B cell (primary cell): ENCODE data around the gene FKBP15. TPM values are rescaled to one million over a fixed set of nuclear protein-coding genes. Genes with fewer than 3 reads are reported as not detected.

Experiments used
- ATAC-seq: fragments of 200-7000 bp; cut with Tn5 transposase; one replicate; pipeline ENCODE4 v1.10.0; 2021; ENCODE audit warnings: low read depth, mild to moderate bottlenecking, moderate number of reproducible peaks, moderate library complexity
- CTCF ChIA-PET: fragments of 350-600 bp; sonication (Branson Sonifier 250); formaldehyde crosslinking; loops from one replicate; lab custom pipeline; 2021; ENCODE audit warnings: antibody characterized with exemption, inconsistent platforms; lab: Charles Lee
- POLR2A ChIA-PET: fragments of 350-600 bp; sonication (Branson Sonifier 250); formaldehyde crosslinking; loops from one replicate; lab custom pipeline; 2021; ENCODE audit warnings: antibody characterized with exemption; lab: Charles Lee
- DNase-seq: peaks from one replicate; pipeline ENCODE4 v3.0.0; 2013
- H2AFZ ChIP-seq: 2 replicates; pipeline ENCODE4 v1.6.1; 2012; ENCODE audit warnings: mild to moderate bottlenecking, low read depth, low read length; ENCODE audit not compliant: insufficient read depth, poor library complexity, severe bottlenecking
- H3K27ac ChIP-seq, 2 donors: 1 replicate in 1 of 2; 2 replicates in 1 of 2; pipeline ENCODE4 v1.5.1; 2012 to 2013; ENCODE audit warnings: low read length in 2 of 2, mild to moderate bottlenecking in 2 of 2, moderate library complexity in 1 of 2
- H3K27me3 ChIP-seq, 4 experiments: fragments of 200-600 bp in 1 of 4; sonication (generic) in 1 of 4; replicated peaks in 1 of 4; 1 replicate in 2 of 4; 2 replicates in 2 of 4; pipeline versions ENCODE4 v1.6.1 to v1.7.0; 2013 to 2016; ENCODE audit warnings: low read length in 3 of 4, mild to moderate bottlenecking in 2 of 4, mixed read lengths in 1 of 4, moderate library complexity in 1 of 4; ENCODE audit not compliant: insufficient read depth in 4 of 4, control insufficient read depth in 3 of 4; ENCODE audit errors: control extremely low read depth in 1 of 4
- H3K36me3 ChIP-seq, 2 experiments: replicated peaks in 1 of 2; 1 replicate in 1 of 2; 2 replicates in 1 of 2; pipeline versions ENCODE4 v1.6.1 to v1.7.1; 2013; ENCODE audit warnings: low read length in 1 of 2; ENCODE audit not compliant: insufficient read depth in 2 of 2, control insufficient read depth in 1 of 2; ENCODE audit errors: control extremely low read depth in 1 of 2, extremely low read depth in 1 of 2
- H3K4me1 ChIP-seq, 2 donors: fragments of 200-600 bp in 1 of 2; sonication (generic) in 1 of 2; 1 replicate in 1 of 2; 2 replicates in 1 of 2; pipeline versions ENCODE4 v1.5.1 to v1.6.1; 2013 to 2017; ENCODE audit warnings: low read length in 2 of 2; ENCODE audit not compliant: control insufficient read depth in 2 of 2, insufficient read depth in 2 of 2
- H3K4me2 ChIP-seq: replicated peaks from 2 replicates; pipeline ENCODE3; 2012; ENCODE audit warnings: mild to moderate bottlenecking, low read depth, low read length; ENCODE audit not compliant: poor library complexity, severe bottlenecking
- H3K4me3 ChIP-seq, 5 experiments: fragments of 200-600 bp in 1 of 5; sonication (generic) in 1 of 5; 1 replicate in 3 of 5; 2 replicates in 2 of 5; pipeline versions ENCODE4 v1.5.1 to v1.7.0; 2011 to 2016; ENCODE audit warnings: low read length in 4 of 5, mild to moderate bottlenecking in 4 of 5, low read depth in 2 of 5, control low read depth in 1 of 5, moderate library complexity in 1 of 5; ENCODE audit not compliant: insufficient read depth in 1 of 5; ENCODE audit errors: control extremely low read depth in 1 of 5, extremely low read depth in 1 of 5
- H3K79me2 ChIP-seq: fragments of 200-600 bp; sonication (generic); one replicate; pipeline ENCODE4 v1.6.0; 2016; ENCODE audit warnings: low read length; ENCODE audit not compliant: control insufficient read depth, insufficient read depth
- H3K9ac ChIP-seq: fragments of 200-600 bp; sonication (generic); 2 replicates; pipeline ENCODE4 v1.6.1; 2017; ENCODE audit warnings: mild to moderate bottlenecking, low read length, moderate library complexity
- H3K9me3 ChIP-seq, 3 donors: one replicate each; pipeline versions ENCODE4 v1.6.1 to v1.7.1; 2013; ENCODE audit warnings: low read length in 2 of 3; ENCODE audit not compliant: control insufficient read depth in 2 of 3, insufficient read depth in 1 of 3; ENCODE audit errors: control extremely low read depth in 1 of 3
- H4K20me1 ChIP-seq: 2 replicates; pipeline ENCODE4 v1.6.0; 2012; ENCODE audit warnings: mild to moderate bottlenecking, low read length; ENCODE audit not compliant: insufficient read depth, control insufficient read depth, poor library complexity, severe bottlenecking
- H3K27ac Mint-ChIP-seq: one replicate; pipeline ENCODE4 v1.8.0; 2021; ENCODE audit warnings: mixed read lengths
- H3K27me3 Mint-ChIP-seq: one replicate; pipeline ENCODE4 v1.8.0; 2021; ENCODE audit warnings: mixed read lengths
- H3K4me1 Mint-ChIP-seq: one replicate; pipeline ENCODE4 v1.8.0; 2021; ENCODE audit warnings: mixed read lengths
- H3K4me3 Mint-ChIP-seq: one replicate; pipeline ENCODE4 v1.8.0; 2021; ENCODE audit warnings: mixed read lengths
- H3K9me3 Mint-ChIP-seq: one replicate; pipeline ENCODE4 v1.8.0; 2022; ENCODE audit warnings: mixed read lengths; ENCODE audit not compliant: insufficient read depth
- EZH2 ChIP-seq: IDR thresholded peaks from 2 replicates; pipeline ENCODE4 v1.6.1; 2012; ENCODE audit warnings: borderline replicate concordance, low read depth, mild to moderate bottlenecking, moderate library complexity, low read length; ENCODE audit not compliant: insufficient read depth, poor library complexity, severe bottlenecking
- WGBS: methylation state at CpG from one replicate; pipeline ENCODE4 v1.1.5; 2013; ENCODE audit warnings: missing lambda C conversion rate; ENCODE audit not compliant: insufficient coverage; 5-methylcytosine and 5-hydroxymethylcytosine counted together
- intact Hi-C: fragments of 100-400 bp; cut with micrococcal nuclease; formaldehyde crosslinking; loops from one replicate; pipeline ENCODE4 v1.10.0; 2022
- polyA plus RNA-seq: library from polyadenylated mRNA; depleted of rRNA; stranded (reverse); fragments of >200 nt; gene quantifications from 2 replicates; pipeline ENCODE4 v1.2.3, GENCODE V29; 2012
- total RNA-seq, 2 donors: library from RNA; stranded (reverse); fragments of 120-200 nt in 1 of 2; gene quantifications; 1 replicate in 1 of 2; 2 replicates in 1 of 2; pipeline versions ENCODE4 v1.2.3 to v1.2.4, GENCODE V29; 2013 to 2022
- TF ChIP-seq, protein P1 (sequence below): fragments of 200-600 bp; IDR thresholded peaks from one replicate; pipeline ENCODE4 v1.8.0; 2022; ENCODE audit warnings: antibody characterized with exemption, mild to moderate bottlenecking

The FKBP15 gene
- total and polyA plus RNA-seq, 2 donors (not counting 1 experiment from before 2014, with no cell fraction given): 21.1 to 40.6 TPM

DNA sequence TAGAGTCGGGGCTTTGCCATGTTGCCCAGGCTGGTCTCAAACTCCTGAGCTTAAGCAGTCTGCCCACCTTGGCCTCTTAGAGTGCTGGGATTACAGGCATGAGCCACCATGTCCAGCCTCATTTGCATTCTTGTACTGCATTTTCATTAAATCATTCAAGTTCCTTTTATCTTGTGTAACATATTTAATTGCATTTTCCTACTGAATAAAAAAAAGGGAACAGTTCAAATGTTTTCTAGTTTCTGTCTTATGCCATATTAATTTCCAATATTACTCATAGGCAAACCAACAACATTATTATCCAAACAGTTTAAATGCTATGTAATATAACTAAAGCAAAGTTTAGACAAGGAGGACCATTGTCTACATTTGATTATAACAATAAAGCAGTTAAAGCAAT, 6.4 kb upstream of the FKBP15 start:
- ATAC-seq: no peak
- Histone ChIP-seq H3K79me2 (peaks cover 3% of the 10 kb centered on the region), H3K36me3 (no peaks in the 10 kb centered on the region), H3K4me1 (peaks cover under 1 to 4% of the 10 kb centered on the region in 2 donors), H2AFZ (no peak overlapping the region), H3K4me2 (no peak overlapping the region), H3K27ac (no peak overlapping the region), H3K4me3 (no peak overlapping the region), H3K27me3 (no peaks in the 10 kb centered on the region), H4K20me1 (no peaks in the 10 kb centered on the region), H3K9ac (no peak overlapping the region), H3K9me3 (no peaks in the 10 kb centered on the region)
- intact Hi-C loops: no loop called here
- no peak overlapping the region for H3K4me3 Mint-ChIP-seq
- no peak for DNase-seq
- H3K4me1 Mint-ChIP-seq: peaks cover 7% of the 10 kb centered on the region
- ChIA-PET POLR2A (no interaction called here), CTCF (no interaction called here)
- H3K27ac Mint-ChIP-seq: no peak overlapping the region
- H3K27me3 Mint-ChIP-seq: no peaks in the 10 kb centered on the region
- H3K9me3 Mint-ChIP-seq: no peaks in the 10 kb centered on the region
- TF ChIP-seq EZH2: no peak
- TF ChIP-seq, protein P1, sequence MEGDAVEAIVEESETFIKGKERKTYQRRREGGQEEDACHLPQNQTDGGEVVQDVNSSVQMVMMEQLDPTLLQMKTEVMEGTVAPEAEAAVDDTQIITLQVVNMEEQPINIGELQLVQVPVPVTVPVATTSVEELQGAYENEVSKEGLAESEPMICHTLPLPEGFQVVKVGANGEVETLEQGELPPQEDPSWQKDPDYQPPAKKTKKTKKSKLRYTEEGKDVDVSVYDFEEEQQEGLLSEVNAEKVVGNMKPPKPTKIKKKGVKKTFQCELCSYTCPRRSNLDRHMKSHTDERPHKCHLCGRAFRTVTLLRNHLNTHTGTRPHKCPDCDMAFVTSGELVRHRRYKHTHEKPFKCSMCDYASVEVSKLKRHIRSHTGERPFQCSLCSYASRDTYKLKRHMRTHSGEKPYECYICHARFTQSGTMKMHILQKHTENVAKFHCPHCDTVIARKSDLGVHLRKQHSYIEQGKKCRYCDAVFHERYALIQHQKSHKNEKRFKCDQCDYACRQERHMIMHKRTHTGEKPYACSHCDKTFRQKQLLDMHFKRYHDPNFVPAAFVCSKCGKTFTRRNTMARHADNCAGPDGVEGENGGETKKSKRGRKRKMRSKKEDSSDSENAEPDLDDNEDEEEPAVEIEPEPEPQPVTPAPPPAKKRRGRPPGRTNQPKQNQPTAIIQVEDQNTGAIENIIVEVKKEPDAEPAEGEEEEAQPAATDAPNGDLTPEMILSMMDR: no peak
- WGBS: 100% methylated on average over 1 of the region's 1 CpG

DNA sequence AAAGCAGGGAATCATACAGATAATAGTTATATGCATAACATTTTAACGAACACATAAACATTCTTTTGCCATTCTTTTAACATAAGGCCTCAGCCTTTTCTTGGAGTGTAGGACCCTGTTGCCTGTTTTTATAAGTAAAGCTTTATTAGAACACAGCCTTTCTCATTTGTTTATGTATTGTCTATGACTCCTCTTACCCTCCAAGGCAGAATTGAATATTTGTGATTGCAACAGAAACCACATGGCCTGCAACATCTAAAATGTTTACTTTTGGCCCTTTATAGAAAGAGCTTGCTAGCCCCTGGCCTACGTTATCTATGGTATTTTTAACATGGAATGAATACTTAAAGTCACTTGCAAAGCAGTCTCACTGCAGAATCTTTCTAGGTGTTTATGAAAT, 2.9 kb upstream of the FKBP15 start:
- no peaks in the 10 kb centered on the region for H3K27me3 ChIP-seq
- CTCF ChIA-PET: no interaction called here
- DNase-seq (no peak), ATAC-seq (no peak)
- Mint-ChIP-seq H3K27ac (no peak overlapping the region), H3K27me3 (no peaks in the 10 kb centered on the region), H3K9me3 (no peaks in the 10 kb centered on the region), H3K4me3 (no peak overlapping the region), H3K4me1 (peaks cover 33% of the 10 kb centered on the region)
- H3K36me3 ChIP-seq: no peaks in the 10 kb centered on the region
- intact Hi-C loops: loop anchor here (5.0 kb wide), 2 partner anchors 892 to 1327 kb away; partner anchors contain the start of genes PTBP3 and UGCG
- WGBS: no CpG with 5 or more reads among the region's 2 CpGs
- no peak overlapping the region for H3K4me2 ChIP-seq
- H3K4me1 ChIP-seq: peaks cover 26 to 28% of the 10 kb centered on the region in 2 donors
- no peak overlapping the region for H3K9ac ChIP-seq
- peaks cover 5% of the 10 kb centered on the region for H4K20me1 ChIP-seq
- H3K79me2 ChIP-seq: peaks cover 30% of the 10 kb centered on the region
- peaks cover 0 to 4% (median 0%) of the 10 kb centered on the region in 3 donors for H3K9me3 ChIP-seq
- POLR2A ChIA-PET: no interaction called here
- H3K27ac ChIP-seq: no peak overlapping the region
- no peak overlapping the region for H3K4me3 ChIP-seq
- TF ChIP-seq, protein P1: no peak
- no peak for TF ChIP-seq EZH2
- no peak overlapping the region for H2AFZ ChIP-seq
